K562 (cell line): Measurements from ENCODE around the gene VSIG10L. TPM values are rescaled to one million over a fixed set of nuclear protein-coding genes. Genes with fewer than 3 reads are reported as not detected.

Experiments used
- ATF4 ChIP-seq: fragments of 450-650 bp; formaldehyde crosslinking; IDR thresholded peaks from 2 replicates; pipeline ENCODE4 v1.4.0; 2022; ENCODE audit warnings: mild to moderate bottlenecking, moderate library complexity
- BRD4 ChIP-seq: fragments of 200-600 bp; sonication (generic); IDR thresholded peaks from 2 replicates; pipeline ENCODE4 v1.6.1; 2017; ENCODE audit warnings: inconsistent platforms
- CBX1 ChIP-seq: sonication (generic); IDR thresholded peaks from 2 replicates; pipeline ENCODE4 v1.6.1; 2016; ENCODE audit warnings: antibody characterized with exemption, low read depth, mild to moderate bottlenecking
- CTCF ChIP-seq, 3 experiments: IDR thresholded peaks in 2 of 3; conservative IDR thresholded peaks in 1 of 3; 2 replicates each; pipeline ENCODE4 v1.5.1; 2011 to 2012; ENCODE audit warnings: low read length in 3 of 3, mild to moderate bottlenecking in 3 of 3, control low read depth in 2 of 3, improper control_type of control experiment in 1 of 3, inconsistent platforms in 1 of 3, low read depth in 1 of 3, mixed read lengths in 1 of 3, moderate library complexity in 1 of 3; ENCODE audit not compliant: insufficient read depth in 2 of 3
- SMARCC2 ChIP-seq: fragments of 450-650 bp; IDR thresholded peaks from 2 replicates; pipeline ENCODE4 v1.6.1; 2017; ENCODE audit warnings: antibody characterized with exemption, moderate library complexity, mild to moderate bottlenecking, low read depth
- SNIP1 ChIP-seq: fragments of 450-650 bp; IDR thresholded peaks from 2 replicates; pipeline ENCODE4 v1.7.1; 2017; ENCODE audit warnings: low read depth, mild to moderate bottlenecking
- TEAD4 ChIP-seq, 2 experiments: sonication (generic) in 1 of 2; formaldehyde crosslinking in 1 of 2; IDR thresholded peaks; 2 replicates each; pipeline versions ENCODE4 v1.6.1 to v1.8.0; 2012 to 2022; ENCODE audit warnings: borderline replicate concordance in 1 of 2, inconsistent platforms in 1 of 2, low read length in 1 of 2, mild to moderate bottlenecking in 1 of 2, missing genetic modification reagents in 1 of 2
- TFAP4 ChIP-seq: sonication (generic); formaldehyde crosslinking; IDR thresholded peaks from 2 replicates; pipeline ENCODE4 v1.8.0; 2022; ENCODE audit warnings: missing genetic modification reagents, mild to moderate bottlenecking, moderate library complexity, borderline replicate concordance
- TGIF2 ChIP-seq: sonication (generic); formaldehyde crosslinking; IDR thresholded peaks from 2 replicates; pipeline ENCODE4 v1.8.1; 2022; ENCODE audit warnings: mild to moderate bottlenecking, missing genetic modification reagents, moderate library complexity
- XRCC4 ChIP-seq: IDR thresholded peaks from one replicate; pipeline ENCODE4 v1.6.1; 2011; ENCODE audit not compliant: insufficient read depth, insufficient read length; ENCODE audit errors: extremely low read depth
- ZFP1 ChIP-seq: fragments of 450-650 bp; formaldehyde crosslinking; IDR thresholded peaks from 2 replicates; pipeline ENCODE4 v1.4.0; 2020; ENCODE audit warnings: mild to moderate bottlenecking, mixed read lengths
- ZNF134 ChIP-seq: fragments of 250-450 bp; sonication (Bioruptor Pico); conservative IDR thresholded peaks from 2 replicates; pipeline ENCODE4 v1.4.0; 2020
- ZNF282 ChIP-seq: sonication (generic); formaldehyde crosslinking; IDR thresholded peaks from 2 replicates; pipeline ENCODE4 v1.8.1; 2023; ENCODE audit warnings: missing genetic modification reagents
- ZNF41 ChIP-seq: fragments of 250-450 bp; sonication (Bioruptor Pico); conservative IDR thresholded peaks from 2 replicates; pipeline ENCODE4 v1.4.0; 2020; ENCODE audit warnings: mild to moderate bottlenecking
- ZNF436 ChIP-seq: fragments of 250-450, 450-650 bp; sonication (Bioruptor Pico); formaldehyde crosslinking; IDR thresholded peaks from 2 replicates; pipeline ENCODE4 v1.7.0; 2020; ENCODE audit warnings: mild to moderate bottlenecking
- polyA plus RNA-seq, 8 experiments: library from polyadenylated mRNA; depleted of rRNA in 4 of 8; stranded (reverse) in 5 of 8; unstranded in 3 of 8; fragments of >200 nt; fragmentation: Nextera tagmentation in 2 of 8; fragmentation: Illumina TruSeq in 1 of 8; extraction: Ambion mirVana in 2 of 8; extraction: Trizol in 1 of 8; gene quantifications; 2 replicates each; pipeline versions ENCODE4 v1.2.1 to v1.2.3, GENCODE V29; 2011 to 2014; ENCODE audit warnings: inconsistent platforms in 1 of 8, missing spikeins in 1 of 8
- total RNA-seq, 7 experiments: library from RNA; depleted of rRNA in 6 of 7; stranded (reverse); fragments of >200 nt in 6 of 7; fragmentation: Illumina TruSeq in 2 of 7; extraction: Trizol in 2 of 7; gene quantifications; 2 replicates each; pipeline versions ENCODE4 v1.2.1 to v1.2.3, GENCODE V29; 2011 to 2021; ENCODE audit warnings: low replicate concordance in 1 of 7
- TF ChIP-seq, protein P1 (sequence below): IDR thresholded peaks from 3 replicates; pipeline ENCODE4 v1.6.1; 2011; ENCODE audit warnings: borderline replicate concordance, mild to moderate bottlenecking, moderate library complexity; ENCODE audit not compliant: insufficient read length; ENCODE audit errors: extremely low read depth
- TF ChIP-seq, protein P2 (sequence below): fragments of 250-450 bp; sonication (Bioruptor Pico); IDR thresholded peaks from 2 replicates; pipeline ENCODE4 v1.5.0; 2021
- TF ChIP-seq, protein P3 (sequence below): fragments of 250-450 bp; sonication (Bioruptor Pico); IDR thresholded peaks from 2 replicates; pipeline ENCODE4 v1.4.0; 2020; ENCODE audit warnings: borderline replicate concordance

VSIG10L gene
- total and polyA plus RNA-seq, 9 of the 15 experiments (the other 6 are each of a cell fraction or from before 2014, with no cell fraction given) = 1.1 to 7.6 (median 2.2) TPM

- no peak for TF ChIP-seq ZFP1 (CRISPR knock-in tag)
- TF ChIP-seq, protein P1, sequence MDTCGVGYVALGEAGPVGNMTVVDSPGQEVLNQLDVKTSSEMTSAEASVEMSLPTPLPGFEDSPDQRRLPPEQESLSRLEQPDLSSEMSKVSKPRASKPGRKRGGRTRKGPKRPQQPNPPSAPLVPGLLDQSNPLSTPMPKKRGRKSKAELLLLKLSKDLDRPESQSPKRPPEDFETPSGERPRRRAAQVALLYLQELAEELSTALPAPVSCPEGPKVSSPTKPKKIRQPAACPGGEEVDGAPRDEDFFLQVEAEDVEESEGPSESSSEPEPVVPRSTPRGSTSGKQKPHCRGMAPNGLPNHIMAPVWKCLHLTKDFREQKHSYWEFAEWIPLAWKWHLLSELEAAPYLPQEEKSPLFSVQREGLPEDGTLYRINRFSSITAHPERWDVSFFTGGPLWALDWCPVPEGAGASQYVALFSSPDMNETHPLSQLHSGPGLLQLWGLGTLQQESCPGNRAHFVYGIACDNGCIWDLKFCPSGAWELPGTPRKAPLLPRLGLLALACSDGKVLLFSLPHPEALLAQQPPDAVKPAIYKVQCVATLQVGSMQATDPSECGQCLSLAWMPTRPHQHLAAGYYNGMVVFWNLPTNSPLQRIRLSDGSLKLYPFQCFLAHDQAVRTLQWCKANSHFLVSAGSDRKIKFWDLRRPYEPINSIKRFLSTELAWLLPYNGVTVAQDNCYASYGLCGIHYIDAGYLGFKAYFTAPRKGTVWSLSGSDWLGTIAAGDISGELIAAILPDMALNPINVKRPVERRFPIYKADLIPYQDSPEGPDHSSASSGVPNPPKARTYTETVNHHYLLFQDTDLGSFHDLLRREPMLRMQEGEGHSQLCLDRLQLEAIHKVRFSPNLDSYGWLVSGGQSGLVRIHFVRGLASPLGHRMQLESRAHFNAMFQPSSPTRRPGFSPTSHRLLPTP = no peak
- peak; percentile 35; the same call in 1 of the 2 replicates for TF ChIP-seq TEAD4 (IDR thresholded peaks at IDR 0.05; ENCODE audit: low read length)
- no peak for TF ChIP-seq TEAD4 (CRISPR knock-in tag; IDR thresholded peaks at IDR 0.05; ENCODE audit: borderline replicate concordance)
- TF ChIP-seq ZNF282 (CRISPR knock-in tag) = no peak
- TF ChIP-seq ZNF134 (CRISPR knock-in tag) = no peak
- no peak for TF ChIP-seq SNIP1
- no peak for TF ChIP-seq ATF4 (CRISPR knock-in tag)
- no peak for TF ChIP-seq BRD4
- no peak for TF ChIP-seq SMARCC2
- peak; percentile 84 for TF ChIP-seq TFAP4
- TF ChIP-seq XRCC4 = no peak
- TF ChIP-seq, protein P2, sequence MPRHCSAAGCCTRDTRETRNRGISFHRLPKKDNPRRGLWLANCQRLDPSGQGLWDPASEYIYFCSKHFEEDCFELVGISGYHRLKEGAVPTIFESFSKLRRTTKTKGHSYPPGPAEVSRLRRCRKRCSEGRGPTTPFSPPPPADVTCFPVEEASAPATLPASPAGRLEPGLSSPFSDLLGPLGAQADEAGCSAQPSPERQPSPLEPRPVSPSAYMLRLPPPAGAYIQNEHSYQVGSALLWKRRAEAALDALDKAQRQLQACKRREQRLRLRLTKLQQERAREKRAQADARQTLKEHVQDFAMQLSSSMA (CRISPR knock-in tag) = no peak
- no peak for TF ChIP-seq TGIF2 (CRISPR knock-in tag)
- TF ChIP-seq ZNF41 (CRISPR knock-in tag) = no peak
- peak; percentile 87 to 95 (median 87) for TF ChIP-seq CTCF (IDR thresholded peaks at IDR 0.05 in 2 of 3, conservative IDR thresholded peaks at IDR 0.05 in 1 of 3; ENCODE audit: insufficient read depth in 2 of 3, low read depth in 1 of 3, low read length in 3 of 3)
- TF ChIP-seq, protein P3, sequence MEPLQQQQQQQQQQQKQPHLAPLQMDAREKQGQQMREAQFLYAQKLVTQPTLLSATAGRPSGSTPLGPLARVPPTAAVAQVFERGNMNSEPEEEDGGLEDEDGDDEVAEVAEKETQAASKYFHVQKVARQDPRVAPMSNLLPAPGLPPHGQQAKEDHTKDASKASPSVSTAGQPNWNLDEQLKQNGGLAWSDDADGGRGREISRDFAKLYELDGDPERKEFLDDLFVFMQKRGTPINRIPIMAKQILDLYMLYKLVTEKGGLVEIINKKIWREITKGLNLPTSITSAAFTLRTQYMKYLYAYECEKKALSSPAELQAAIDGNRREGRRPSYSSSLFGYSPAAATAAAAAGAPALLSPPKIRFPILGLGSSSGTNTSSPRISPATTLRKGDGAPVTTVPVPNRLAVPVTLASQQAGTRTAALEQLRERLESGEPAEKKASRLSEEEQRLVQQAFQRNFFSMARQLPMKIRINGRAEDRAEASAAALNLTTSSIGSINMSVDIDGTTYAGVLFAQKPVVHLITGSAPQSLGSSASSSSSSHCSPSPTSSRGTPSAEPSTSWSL (CRISPR knock-in tag) = no peak
- no peak for TF ChIP-seq ZNF436 (CRISPR knock-in tag)
- no peak for TF ChIP-seq CBX1
These were observed 3.2 kb downstream of the VSIG10L start (continued) for GRCh38 chr19:51338563-51339312.
